Nephron progenitor cell (in vitro differentiated cells): ENCODE results near the gene ZNF287.

ENCODE experiments used
- DNase-seq: peaks from one replicate; pipeline ENCODE4 v3.0.0; 2021
- H3K27ac Mint-ChIP-seq: 2 replicates; pipeline ENCODE4 v1.8.0; 2021; ENCODE audit warnings: mild to moderate bottlenecking, moderate library complexity, mixed read lengths
- H3K27me3 Mint-ChIP-seq: 2 replicates; pipeline ENCODE4 v1.8.0; 2021; ENCODE audit warnings: mild to moderate bottlenecking, low read depth, mixed read lengths; ENCODE audit not compliant: poor library complexity
- H3K36me3 Mint-ChIP-seq: 2 replicates; pipeline ENCODE4 v1.8.0; 2021; ENCODE audit warnings: low read depth, mixed read lengths
- H3K4me1 Mint-ChIP-seq: 2 replicates; pipeline ENCODE4 v1.8.0; 2021; ENCODE audit warnings: mixed read lengths
- H3K4me3 Mint-ChIP-seq: 2 replicates; pipeline ENCODE4 v1.8.0; 2021; ENCODE audit warnings: mild to moderate bottlenecking, moderate library complexity, mixed read lengths
- H3K9me3 Mint-ChIP-seq: 2 replicates; pipeline ENCODE4 v1.8.0; 2021; ENCODE audit warnings: mild to moderate bottlenecking, moderate library complexity, mixed read lengths
- CTCF ChIP-seq: fragments of 200-600 bp; sonication (generic); IDR thresholded peaks from 2 replicates; pipeline ENCODE4 v1.5.0; 2021; ENCODE audit warnings: antibody characterized with exemption

Gene ZNF287

GRCh38 chr17:16585796-16586195, 16.8 kb upstream of the ZNF287 start:
- H3K27ac Mint-ChIP-seq = no peak overlapping the region
- H3K36me3 Mint-ChIP-seq = peaks cover 5% of the 10 kb centered on the region
- no peak for DNase-seq
- peaks cover 59% of the 10 kb centered on the region for H3K27me3 Mint-ChIP-seq
- no peak overlapping the region for H3K4me3 Mint-ChIP-seq
- H3K9me3 Mint-ChIP-seq = peaks cover 29% of the 10 kb centered on the region
- no peak for TF ChIP-seq CTCF
- H3K4me1 Mint-ChIP-seq = peaks cover 13% of the 10 kb centered on the region

GRCh38 chr17:16584273-16584995, 15.4 kb upstream of the ZNF287 start:
- Mint-ChIP-seq H3K36me3 (no peaks in the 10 kb centered on the region), H3K9me3 (peaks cover 28% of the 10 kb centered on the region), H3K4me1 (peaks cover 20% of the 10 kb centered on the region), H3K4me3 (peak overlapping the region; percentile 80), H3K27me3 (peaks cover 62% of the 10 kb centered on the region), H3K27ac (no peak overlapping the region)
- peak; percentile 87 for TF ChIP-seq CTCF
- DNase-seq = peak; percentile 90

GRCh38 chr17:16583781-16584180, 14.8 kb upstream of the ZNF287 start:
- no peak for TF ChIP-seq CTCF
- Mint-ChIP-seq H3K27ac (no peak overlapping the region), H3K9me3 (peaks cover 30% of the 10 kb centered on the region), H3K4me1 (peaks cover 20% of the 10 kb centered on the region), H3K27me3 (peaks cover 61% of the 10 kb centered on the region), H3K4me3 (peak overlapping the region; percentile 80), H3K36me3 (no peaks in the 10 kb centered on the region)
- DNase-seq = no peak

GRCh38 chr17:16573466-16573865, 4.5 kb upstream of the ZNF287 start:
- Mint-ChIP-seq H3K4me1 (peaks cover 4% of the 10 kb centered on the region), H3K4me3 (no peak overlapping the region), H3K36me3 (no peaks in the 10 kb centered on the region), H3K9me3 (peaks cover 5% of the 10 kb centered on the region), H3K27ac (no peak overlapping the region), H3K27me3 (peaks cover 59% of the 10 kb centered on the region)
- TF ChIP-seq CTCF = no peak
- DNase-seq = no peak

GRCh38 chr17:16569358-16569712, 331 bp upstream of the ZNF287 start:
- peaks cover 9% of the 10 kb centered on the region for H3K4me1 Mint-ChIP-seq
- H3K9me3 Mint-ChIP-seq = peaks cover 17% of the 10 kb centered on the region
- H3K36me3 Mint-ChIP-seq = peaks cover 33% of the 10 kb centered on the region
- peaks cover 55% of the 10 kb centered on the region for H3K27me3 Mint-ChIP-seq
- H3K27ac Mint-ChIP-seq = no peak overlapping the region
- no peak for DNase-seq
- H3K4me3 Mint-ChIP-seq = peak overlapping the region; percentile 83
- no peak for TF ChIP-seq CTCF

GRCh38 chr17:16552637-16553045, 16.4 kb downstream of the ZNF287 start:
- H3K9me3 Mint-ChIP-seq = peaks cover 98% of the 10 kb centered on the region
- H3K27ac Mint-ChIP-seq = no peak overlapping the region
- H3K36me3 Mint-ChIP-seq = peaks cover 85% of the 10 kb centered on the region

More at GRCh38 chr17:16552637-16553045, 16.4 kb downstream of the ZNF287 start:
- Mint-ChIP-seq H3K4me3 (no peak overlapping the region), H3K4me1 (no peaks in the 10 kb centered on the region), H3K27me3 (no peaks in the 10 kb centered on the region)
- no peak for TF ChIP-seq CTCF
- no peak for DNase-seq
